A375 (cell line): ENCODE measurements around the gene WFIKKN2. TPM values are rescaled to one million over a fixed set of nuclear protein-coding genes. Genes with fewer than 3 reads are reported as not detected.

ENCODE experiments used
- small RNA-seq: library from RNA; depleted of rRNA; stranded (forward); fragments of <200 nt; gene quantifications from one replicate; pipeline ENCODE3, GENCODE V24; 2014
- total RNA-seq: library from RNA; depleted of rRNA; stranded (reverse); fragments of >200 nt; shearing (Covaris generic); gene quantifications from 2 replicates; pipeline ENCODE4 v1.2.3, GENCODE V29; 2014; rRNA removed

WFIKKN2 gene, protein sequence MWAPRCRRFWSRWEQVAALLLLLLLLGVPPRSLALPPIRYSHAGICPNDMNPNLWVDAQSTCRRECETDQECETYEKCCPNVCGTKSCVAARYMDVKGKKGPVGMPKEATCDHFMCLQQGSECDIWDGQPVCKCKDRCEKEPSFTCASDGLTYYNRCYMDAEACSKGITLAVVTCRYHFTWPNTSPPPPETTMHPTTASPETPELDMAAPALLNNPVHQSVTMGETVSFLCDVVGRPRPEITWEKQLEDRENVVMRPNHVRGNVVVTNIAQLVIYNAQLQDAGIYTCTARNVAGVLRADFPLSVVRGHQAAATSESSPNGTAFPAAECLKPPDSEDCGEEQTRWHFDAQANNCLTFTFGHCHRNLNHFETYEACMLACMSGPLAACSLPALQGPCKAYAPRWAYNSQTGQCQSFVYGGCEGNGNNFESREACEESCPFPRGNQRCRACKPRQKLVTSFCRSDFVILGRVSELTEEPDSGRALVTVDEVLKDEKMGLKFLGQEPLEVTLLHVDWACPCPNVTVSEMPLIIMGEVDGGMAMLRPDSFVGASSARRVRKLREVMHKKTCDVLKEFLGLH
- not detected in 2 replicates for total RNA-seq

DNA sequence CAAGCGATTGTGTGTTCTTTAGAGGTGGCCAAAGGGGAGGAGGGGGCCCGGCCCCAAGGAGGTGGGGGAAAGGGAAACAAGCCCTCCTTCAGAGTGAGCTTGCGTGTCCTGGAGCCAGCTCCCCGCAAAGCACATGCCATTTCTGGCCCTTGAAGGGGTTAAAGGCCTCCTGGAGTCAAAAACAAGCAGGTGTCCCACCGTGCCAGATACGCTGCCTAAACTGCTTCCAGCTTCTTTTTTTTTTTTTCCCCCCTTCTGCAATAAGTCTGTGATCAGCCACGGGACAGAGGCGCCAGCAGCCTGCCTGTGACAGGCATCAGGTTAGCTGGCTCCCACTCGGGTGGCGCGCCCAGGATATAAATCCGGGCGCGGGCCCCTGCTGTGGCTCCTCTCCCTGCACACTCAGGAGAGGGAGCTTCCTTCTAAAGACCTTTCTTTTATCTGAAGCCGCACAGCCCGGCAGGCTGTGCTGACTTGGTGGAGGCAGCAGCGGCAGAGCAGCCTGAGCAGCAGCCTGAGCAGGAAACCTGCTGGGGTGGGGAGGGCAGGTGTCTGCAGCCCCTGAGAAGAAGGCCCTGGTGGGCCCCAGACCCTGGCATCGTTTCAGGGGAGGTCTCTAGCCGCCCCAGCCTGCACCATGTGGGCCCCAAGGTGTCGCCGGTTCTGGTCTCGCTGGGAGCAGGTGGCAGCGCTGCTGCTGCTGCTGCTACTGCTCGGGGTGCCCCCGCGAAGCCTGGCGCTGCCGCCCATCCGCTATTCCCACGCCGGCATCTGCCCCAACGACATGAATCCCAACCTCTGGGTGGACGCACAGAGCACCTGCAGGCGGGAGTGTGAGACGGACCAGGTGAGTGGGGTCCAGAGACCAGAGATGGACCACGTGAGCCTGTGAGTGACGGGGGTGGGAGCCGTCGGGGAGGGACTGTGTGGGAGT is at the start of gene WFIKKN2:
TSS of gene WFIKKN2 (plus strand) at position 286 of the 934 bp plus-strand sequence. CDS start at position 638, 352 bp downstream.

DNA sequence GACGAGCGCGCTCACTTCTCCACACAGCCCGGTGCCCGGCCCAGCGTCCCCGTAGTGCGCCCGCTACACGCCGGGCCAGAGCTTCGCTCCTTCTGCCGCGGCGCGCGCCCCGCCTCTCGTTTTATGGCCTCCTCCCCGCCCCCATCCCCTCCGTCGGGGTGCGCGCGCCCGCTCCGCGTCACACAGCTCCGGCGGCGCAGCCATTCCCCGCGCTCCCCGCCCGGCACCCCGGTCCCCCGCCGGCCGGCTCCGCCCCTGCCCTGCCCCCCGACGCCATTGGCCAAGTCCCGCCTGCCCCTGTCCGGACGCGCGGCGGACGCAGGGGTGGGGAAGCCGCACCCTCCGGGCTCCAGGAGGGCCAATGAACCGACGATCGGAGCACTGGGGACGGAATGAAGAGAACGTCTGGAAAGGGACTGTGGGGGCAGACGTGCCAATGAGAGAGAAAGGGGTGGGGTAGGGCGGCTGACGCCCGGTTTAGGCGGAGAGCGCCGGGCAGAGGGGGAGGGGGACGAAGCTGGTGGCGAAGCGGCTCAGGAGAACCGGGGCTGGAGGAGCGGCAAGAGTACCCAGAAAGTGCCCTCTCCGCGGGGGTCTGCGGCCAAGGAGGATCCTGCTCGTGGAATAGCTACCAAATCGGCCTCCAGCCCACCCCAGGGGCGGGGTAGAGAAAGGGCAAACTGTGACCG is 31.0 kb downstream of the WFIKKN2 start, which contains the start of gene TOB1:
TSS of gene TOB1 (minus strand) at position 94 of the 689 bp plus-strand sequence. CDS start 2,337 bp downstream, outside the sequence.

Small RNA genes lying within 50 kb of the gene (small RNA-seq; reads per million reads assigned to genes)
- gene AC005921.1: not detected

Other genes with a start within 250 kb of the WFIKKN2 start
- gene ABCC3, start 200.7 kb upstream of the WFIKKN2 start, total RNA-seq: 22.4 and 22.9 TPM in 2 replicates
- 27.5 and 32.4 TPM in 2 replicates for gene ANKRD40, start 127.7 kb upstream of the WFIKKN2 start, total RNA-seq
- 90.8 and 97.7 TPM in 2 replicates for gene LUC7L3, start 116.0 kb upstream of the WFIKKN2 start, total RNA-seq
- not detected in 2 replicates for gene ANKRD40CL, start 68.1 kb upstream of the WFIKKN2 start, total RNA-seq
- gene TOB1, start 30.8 kb downstream of the WFIKKN2 start, total RNA-seq: 5.0 and 8.8 TPM in 2 replicates